ENCODE results near the gene NECTIN2.
"Not testable (repeated sequence)": the region's sequence is repeated elsewhere in the genome, so short reads cannot be mapped to it uniquely, and the experiment has no call there.

The NECTIN2 gene

GRCh38 chr19:44848812-44849447 lies 2.8 kb downstream of the NECTIN2 start:
- DNase-seq (no peak), ATAC-seq (replicated peaks) (no peak)
- H3K27ac Mint-ChIP-seq: peak overlapping the region in 1 of 2 donors; percentile 12
- H3K4me3 Mint-ChIP-seq: peak overlapping the region; percentile 7 to 90
- peaks cover 16 to 50% of the 10 kb centered on the region in 2 donors for H3K27me3 Mint-ChIP-seq
- H3K9me3 Mint-ChIP-seq: no peaks in the 10 kb centered on the region
- peaks cover 17 to 20% of the 10 kb centered on the region in 2 donors for H3K4me1 Mint-ChIP-seq (ENCODE audit: low read depth in 2 of 2)
- peaks cover 15% of the 10 kb centered on the region for H3K36me3 Mint-ChIP-seq (ENCODE audit: insufficient read depth)

- Mint-ChIP-seq H3K4me1 (ENCODE audit: low read depth in 2 of 2) (peaks cover 8 to 10% of the 10 kb centered on the region in 2 donors), H3K9me3 (no peaks in the 10 kb centered on the region), H3K36me3 (ENCODE audit: insufficient read depth) (peaks cover 11% of the 10 kb centered on the region), H3K4me3 (no peak overlapping the region), H3K27ac (no peak overlapping the region), H3K27me3 (peaks cover 9 to 40% of the 10 kb centered on the region in 2 donors)
- DNase-seq (no peak), ATAC-seq (replicated peaks) (no peak)
Observed at GRCh38 chr19:44850641-44851109, 4.6 kb downstream of the NECTIN2 start.

GRCh38 chr19:44851427-44851826 lies 5.3 kb downstream of the NECTIN2 start:
- H3K4me1 Mint-ChIP-seq (ENCODE audit: low read depth in 2 of 2): peaks cover 8 to 9% of the 10 kb centered on the region in 2 donors
- H3K36me3 Mint-ChIP-seq (ENCODE audit: insufficient read depth): peaks cover 7% of the 10 kb centered on the region

GRCh38 chr19:44855606-44856005 lies 9.5 kb downstream of the NECTIN2 start:
- no peak overlapping the region for H3K27ac Mint-ChIP-seq
- H3K27me3 Mint-ChIP-seq: peaks cover 16 to 21% of the 10 kb centered on the region in 2 donors
- DNase-seq (no peak), ATAC-seq (replicated peaks) (no peak)
- no peaks in the 10 kb centered on the region for H3K36me3 Mint-ChIP-seq (ENCODE audit: insufficient read depth)
- no peak overlapping the region for H3K4me3 Mint-ChIP-seq
- H3K9me3 Mint-ChIP-seq: no peaks in the 10 kb centered on the region
- no peaks in the 10 kb centered on the region for H3K4me1 Mint-ChIP-seq (ENCODE audit: low read depth in 2 of 2)

More at GRCh38 chr19:44851427-44851826, 5.3 kb downstream of the NECTIN2 start:
- no peaks in the 10 kb centered on the region for H3K9me3 Mint-ChIP-seq
- no peak overlapping the region for H3K27ac Mint-ChIP-seq
- DNase-seq (no peak), ATAC-seq (replicated peaks) (no peak)
- peaks cover 13 to 38% of the 10 kb centered on the region in 2 donors for H3K27me3 Mint-ChIP-seq
- H3K4me3 Mint-ChIP-seq: no peak overlapping the region

- no peak for DNase-seq
- Mint-ChIP-seq H3K4me1 (ENCODE audit: low read depth in 2 of 2) (no peaks in the 10 kb centered on the region), H3K4me3 (no peak overlapping the region), H3K36me3 (ENCODE audit: insufficient read depth) (no peaks in the 10 kb centered on the region), H3K27ac (no peak overlapping the region), H3K27me3 (peaks cover 12 to 18% of the 10 kb centered on the region in 2 donors), H3K9me3 (no peaks in the 10 kb centered on the region)
- ATAC-seq (replicated peaks): no peak
Observed at GRCh38 chr19:44856421-44857083, 10.5 kb downstream of the NECTIN2 start.

- Mint-ChIP-seq H3K36me3 (ENCODE audit: insufficient read depth) (peaks cover 3% of the 10 kb centered on the region), H3K4me3 (no peak overlapping the region), H3K4me1 (ENCODE audit: low read depth in 2 of 2) (no peaks in the 10 kb centered on the region), H3K27me3 (peaks cover 0 to 15% of the 10 kb centered on the region in 2 donors), H3K9me3 (no peaks in the 10 kb centered on the region), H3K27ac (no peak overlapping the region)
- ATAC-seq (replicated peaks): no peak
- no peak for DNase-seq
Observed at GRCh38 chr19:44857837-44858236, 11.7 kb downstream of the NECTIN2 start.

- not testable (repeated sequence) for H3K27ac Mint-ChIP-seq
Observed at GRCh38 chr19:44861576-44861975, 15.5 kb downstream of the NECTIN2 start.

DNA sequence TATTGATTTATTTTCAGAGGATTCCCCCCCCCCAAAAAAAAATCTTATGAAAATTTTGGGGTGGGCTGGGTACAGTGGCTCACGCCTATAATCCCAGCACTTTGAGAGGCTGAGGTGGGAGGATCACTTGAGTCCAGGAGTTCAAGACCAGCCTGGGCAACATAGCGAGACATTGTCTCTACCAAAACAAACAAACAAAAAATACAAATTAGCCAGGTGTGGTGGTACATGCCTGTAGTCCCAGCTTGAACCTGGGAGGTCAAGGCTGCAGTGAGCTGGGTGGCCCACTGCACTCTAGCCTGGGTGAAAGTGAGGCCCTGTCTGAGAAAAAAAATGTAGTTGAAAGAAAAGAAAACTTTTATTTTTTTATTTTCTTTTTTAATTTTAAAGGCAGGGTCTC lies 17.9 kb downstream of the NECTIN2 start:
- Mint-ChIP-seq H3K4me1 (ENCODE audit: low read depth in 2 of 2) (no peaks in the 10 kb centered on the region), H3K27me3 (peaks cover 11 to 12% of the 10 kb centered on the region in 2 donors), H3K36me3 (ENCODE audit: insufficient read depth) (peaks cover 10% of the 10 kb centered on the region), H3K27ac (no peak overlapping the region), H3K4me3 (no peak overlapping the region), H3K9me3 (no peaks in the 10 kb centered on the region)
- DNase-seq: no peak
- no peak for ATAC-seq (replicated peaks)

More at GRCh38 chr19:44861576-44861975, 15.5 kb downstream of the NECTIN2 start:
- not testable (repeated sequence) for H3K4me3 Mint-ChIP-seq; ATAC-seq (replicated peaks); DNase-seq; H3K4me1 Mint-ChIP-seq (ENCODE audit: low read depth in 2 of 2); H3K36me3 Mint-ChIP-seq (ENCODE audit: insufficient read depth); H3K9me3 Mint-ChIP-seq
- H3K27me3 Mint-ChIP-seq: peaks cover 10 to 14% of the 10 kb centered on the region in 2 donors

- Mint-ChIP-seq H3K27me3 (peaks cover 8 to 12% of the 10 kb centered on the region in 2 donors), H3K9me3 (no peaks in the 10 kb centered on the region), H3K27ac (no peak overlapping the region), H3K4me1 (ENCODE audit: low read depth in 2 of 2) (no peaks in the 10 kb centered on the region), H3K36me3 (ENCODE audit: insufficient read depth) (peaks cover 10% of the 10 kb centered on the region), H3K4me3 (no peak overlapping the region)
- DNase-seq (no peak), ATAC-seq (replicated peaks) (no peak)
Observed at GRCh38 chr19:44865196-44865767, 19.2 kb downstream of the NECTIN2 start.

GRCh38 chr19:44866664-44867063 lies 20.6 kb downstream of the NECTIN2 start:
- Mint-ChIP-seq H3K27me3 (peaks cover 8 to 12% of the 10 kb centered on the region in 2 donors), H3K36me3 (ENCODE audit: insufficient read depth) (peaks cover 10% of the 10 kb centered on the region), H3K9me3 (no peaks in the 10 kb centered on the region), H3K4me3 (no peak overlapping the region), H3K27ac (peak overlapping the region in 1 of 2 donors; percentile 6), H3K4me1 (ENCODE audit: low read depth in 2 of 2) (no peaks in the 10 kb centered on the region)
- DNase-seq (no peak), ATAC-seq (replicated peaks) (no peak)

GRCh38 chr19:44867578-44867977 lies 21.5 kb downstream of the NECTIN2 start:
- no peak overlapping the region for H3K4me3 Mint-ChIP-seq
- H3K9me3 Mint-ChIP-seq: no peaks in the 10 kb centered on the region
- H3K4me1 Mint-ChIP-seq (ENCODE audit: low read depth in 2 of 2): no peaks in the 10 kb centered on the region
- no peak overlapping the region for H3K27ac Mint-ChIP-seq
- H3K36me3 Mint-ChIP-seq (ENCODE audit: insufficient read depth): peaks cover 10% of the 10 kb centered on the region
- H3K27me3 Mint-ChIP-seq: peaks cover 8 to 17% of the 10 kb centered on the region in 2 donors
- ATAC-seq (replicated peaks): no peak
- no peak for DNase-seq

GRCh38 chr19:44869733-44870470 lies 23.8 kb downstream of the NECTIN2 start:
- H3K4me1 Mint-ChIP-seq (ENCODE audit: low read depth in 2 of 2): no peaks in the 10 kb centered on the region
- no peaks in the 10 kb centered on the region for H3K9me3 Mint-ChIP-seq
- H3K27me3 Mint-ChIP-seq: peaks cover 16 to 32% of the 10 kb centered on the region in 2 donors
- ATAC-seq (replicated peaks) (no peak), DNase-seq (no peak)
- H3K27ac Mint-ChIP-seq: no peak overlapping the region
- H3K36me3 Mint-ChIP-seq (ENCODE audit: insufficient read depth): peaks cover 10% of the 10 kb centered on the region
- H3K4me3 Mint-ChIP-seq: no peak overlapping the region

DNA sequence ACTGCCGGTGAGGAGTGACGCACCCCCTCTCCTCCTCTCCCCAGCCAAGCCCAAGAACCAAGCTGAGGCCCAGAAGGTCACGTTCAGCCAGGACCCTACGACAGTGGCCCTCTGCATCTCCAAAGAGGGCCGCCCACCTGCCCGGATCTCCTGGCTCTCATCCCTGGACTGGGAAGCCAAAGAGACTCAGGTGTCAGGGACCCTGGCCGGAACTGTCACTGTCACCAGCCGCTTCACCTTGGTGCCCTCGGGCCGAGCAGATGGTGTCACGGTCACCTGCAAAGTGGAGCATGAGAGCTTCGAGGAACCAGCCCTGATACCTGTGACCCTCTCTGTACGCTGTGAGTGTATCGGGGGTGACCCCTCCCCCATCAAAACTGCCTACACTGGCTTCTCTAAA lies 25.7 kb downstream of the NECTIN2 start:
- no peak for ATAC-seq (replicated peaks)
- no peak overlapping the region for H3K27ac Mint-ChIP-seq
- H3K36me3 Mint-ChIP-seq (ENCODE audit: insufficient read depth): peaks cover 13% of the 10 kb centered on the region
- H3K4me1 Mint-ChIP-seq (ENCODE audit: low read depth in 2 of 2): peaks cover 0 to 5% of the 10 kb centered on the region in 2 donors
- no peak overlapping the region for H3K4me3 Mint-ChIP-seq
- no peak for DNase-seq
- H3K27me3 Mint-ChIP-seq: peaks cover 19 to 28% of the 10 kb centered on the region in 2 donors
- no peaks in the 10 kb centered on the region for H3K9me3 Mint-ChIP-seq
